ENCODE measurements around the gene SRSF2. TPM values are rescaled to one million over a fixed set of nuclear protein-coding genes. Genes with fewer than 3 reads are reported as not detected.

Gene SRSF2
- total and polyA plus RNA-seq, 9 of the 15 experiments (the other 6 are each of a cell fraction or from before 2014, with no cell fraction given): 161 to 583 (median 393) TPM

DNA sequence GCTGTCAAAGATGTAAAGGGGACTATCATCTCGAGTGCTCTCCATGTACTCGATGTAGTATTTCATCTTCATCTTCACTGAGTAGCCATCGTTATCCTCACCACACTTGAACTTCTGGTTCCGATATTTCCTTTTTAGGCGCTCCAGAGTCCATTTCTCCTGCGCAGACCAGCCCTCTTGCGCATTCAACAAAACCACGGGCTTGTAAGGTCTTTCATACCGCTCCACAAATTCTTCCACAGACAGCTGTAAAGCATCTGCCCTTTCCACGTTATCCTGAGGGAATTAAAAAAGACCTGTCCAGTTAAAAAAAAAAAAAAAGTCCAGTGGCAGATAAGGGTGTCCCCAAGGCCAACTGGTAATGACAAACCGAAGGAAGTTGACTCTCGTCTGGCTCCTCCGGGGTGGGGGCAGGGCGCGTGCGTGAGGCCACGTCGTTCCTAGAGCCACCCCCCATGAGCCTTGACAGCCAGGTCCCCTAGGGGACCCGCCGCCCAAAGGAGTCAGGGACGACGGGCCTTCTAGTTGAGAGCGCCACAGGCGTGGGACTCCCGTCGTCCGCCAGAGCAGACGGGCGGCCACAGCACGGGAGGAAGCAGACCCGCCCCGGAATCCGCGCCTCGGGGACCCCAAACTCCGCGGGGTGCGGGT lies 11.4 kb downstream of the SRSF2 start (continued):
- TF ChIP-seq, protein P1, sequence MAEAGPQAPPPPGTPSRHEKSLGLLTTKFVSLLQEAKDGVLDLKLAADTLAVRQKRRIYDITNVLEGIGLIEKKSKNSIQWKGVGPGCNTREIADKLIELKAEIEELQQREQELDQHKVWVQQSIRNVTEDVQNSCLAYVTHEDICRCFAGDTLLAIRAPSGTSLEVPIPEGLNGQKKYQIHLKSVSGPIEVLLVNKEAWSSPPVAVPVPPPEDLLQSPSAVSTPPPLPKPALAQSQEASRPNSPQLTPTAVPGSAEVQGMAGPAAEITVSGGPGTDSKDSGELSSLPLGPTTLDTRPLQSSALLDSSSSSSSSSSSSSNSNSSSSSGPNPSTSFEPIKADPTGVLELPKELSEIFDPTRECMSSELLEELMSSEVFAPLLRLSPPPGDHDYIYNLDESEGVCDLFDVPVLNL (CRISPR knock-in tag; IDR thresholded peaks at IDR 0.05; ENCODE audit: low read depth): no peak
- peak; percentile 19 for TF ChIP-seq CXXC5 (CRISPR knock-in tag; IDR thresholded peaks at IDR 0.05)
- 0 out of 4 replicates have a peak, but pooled peaks of 1 of the 2 experiments have one; percentile 13 for TF ChIP-seq FOXK2 (conservative IDR thresholded peaks at IDR 0.05 in 1 of 2, IDR thresholded peaks at IDR 0.05 in 1 of 2; ENCODE audit: low read depth in 2 of 2)
- no peak for TF ChIP-seq KAT8 (IDR thresholded peaks at IDR 0.05; ENCODE audit: low read depth)
- TF ChIP-seq SIN3A (IDR thresholded peaks at IDR 0.05; ENCODE audit: borderline replicate concordance in 2 of 2, control insufficient read depth in 1 of 2, low read depth in 2 of 2, low read length in 2 of 2): peak in 1 of 2 experiments; percentile 56; a peak in 1 of 4 replicates
- TF ChIP-seq ZNF586 (CRISPR knock-in tag; conservative IDR thresholded peaks at IDR 0.05): no peak
- peak; percentile 79 for TF ChIP-seq HMGN3 (IDR thresholded peaks at IDR 0.05; ENCODE audit: borderline replicate concordance, extremely low read depth, insufficient read length, low read depth, low read length)
- TF ChIP-seq, protein P2, sequence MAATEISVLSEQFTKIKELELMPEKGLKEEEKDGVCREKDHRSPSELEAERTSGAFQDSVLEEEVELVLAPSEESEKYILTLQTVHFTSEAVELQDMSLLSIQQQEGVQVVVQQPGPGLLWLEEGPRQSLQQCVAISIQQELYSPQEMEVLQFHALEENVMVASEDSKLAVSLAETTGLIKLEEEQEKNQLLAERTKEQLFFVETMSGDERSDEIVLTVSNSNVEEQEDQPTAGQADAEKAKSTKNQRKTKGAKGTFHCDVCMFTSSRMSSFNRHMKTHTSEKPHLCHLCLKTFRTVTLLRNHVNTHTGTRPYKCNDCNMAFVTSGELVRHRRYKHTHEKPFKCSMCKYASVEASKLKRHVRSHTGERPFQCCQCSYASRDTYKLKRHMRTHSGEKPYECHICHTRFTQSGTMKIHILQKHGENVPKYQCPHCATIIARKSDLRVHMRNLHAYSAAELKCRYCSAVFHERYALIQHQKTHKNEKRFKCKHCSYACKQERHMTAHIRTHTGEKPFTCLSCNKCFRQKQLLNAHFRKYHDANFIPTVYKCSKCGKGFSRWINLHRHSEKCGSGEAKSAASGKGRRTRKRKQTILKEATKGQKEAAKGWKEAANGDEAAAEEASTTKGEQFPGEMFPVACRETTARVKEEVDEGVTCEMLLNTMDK (IDR thresholded peaks at IDR 0.05; ENCODE audit: borderline replicate concordance, insufficient read depth, low read depth, low read length, poor library complexity, severe bottlenecking): peak; percentile 10
- TF ChIP-seq, protein P3, sequence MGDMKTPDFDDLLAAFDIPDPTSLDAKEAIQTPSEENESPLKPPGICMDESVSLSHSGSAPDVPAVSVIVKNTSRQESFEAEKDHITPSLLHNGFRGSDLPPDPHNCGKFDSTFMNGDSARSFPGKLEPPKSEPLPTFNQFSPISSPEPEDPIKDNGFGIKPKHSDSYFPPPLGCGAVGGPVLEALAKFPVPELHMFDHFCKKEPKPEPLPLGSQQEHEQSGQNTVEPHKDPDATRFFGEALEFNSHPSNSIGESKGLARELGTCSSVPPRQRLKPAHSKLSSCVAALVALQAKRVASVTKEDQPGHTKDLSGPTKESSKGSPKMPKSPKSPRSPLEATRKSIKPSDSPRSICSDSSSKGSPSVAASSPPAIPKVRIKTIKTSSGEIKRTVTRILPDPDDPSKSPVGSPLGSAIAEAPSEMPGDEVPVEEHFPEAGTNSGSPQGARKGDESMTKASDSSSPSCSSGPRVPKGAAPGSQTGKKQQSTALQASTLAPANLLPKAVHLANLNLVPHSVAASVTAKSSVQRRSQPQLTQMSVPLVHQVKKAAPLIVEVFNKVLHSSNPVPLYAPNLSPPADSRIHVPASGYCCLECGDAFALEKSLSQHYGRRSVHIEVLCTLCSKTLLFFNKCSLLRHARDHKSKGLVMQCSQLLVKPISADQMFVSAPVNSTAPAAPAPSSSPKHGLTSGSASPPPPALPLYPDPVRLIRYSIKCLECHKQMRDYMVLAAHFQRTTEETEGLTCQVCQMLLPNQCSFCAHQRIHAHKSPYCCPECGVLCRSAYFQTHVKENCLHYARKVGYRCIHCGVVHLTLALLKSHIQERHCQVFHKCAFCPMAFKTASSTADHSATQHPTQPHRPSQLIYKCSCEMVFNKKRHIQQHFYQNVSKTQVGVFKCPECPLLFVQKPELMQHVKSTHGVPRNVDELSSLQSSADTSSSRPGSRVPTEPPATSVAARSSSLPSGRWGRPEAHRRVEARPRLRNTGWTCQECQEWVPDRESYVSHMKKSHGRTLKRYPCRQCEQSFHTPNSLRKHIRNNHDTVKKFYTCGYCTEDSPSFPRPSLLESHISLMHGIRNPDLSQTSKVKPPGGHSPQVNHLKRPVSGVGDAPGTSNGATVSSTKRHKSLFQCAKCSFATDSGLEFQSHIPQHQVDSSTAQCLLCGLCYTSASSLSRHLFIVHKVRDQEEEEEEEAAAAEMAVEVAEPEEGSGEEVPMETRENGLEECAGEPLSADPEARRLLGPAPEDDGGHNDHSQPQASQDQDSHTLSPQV (IDR thresholded peaks at IDR 0.05): peak; percentile 43; the same call in 1 of the 2 replicates
- TF ChIP-seq EHMT2 (IDR thresholded peaks at IDR 0.05): no peak
- 0 out of 2 replicates have a peak, but pooled peaks have one; percentile 25 for TF ChIP-seq RNF2 (IDR thresholded peaks at IDR 0.05)
- no peak for TF ChIP-seq ZNF75A (CRISPR knock-in tag; IDR thresholded peaks at IDR 0.05)
- TF ChIP-seq MAFF (IDR thresholded peaks at IDR 0.05; ENCODE audit: low read length): no peak
- TF ChIP-seq, protein P4, sequence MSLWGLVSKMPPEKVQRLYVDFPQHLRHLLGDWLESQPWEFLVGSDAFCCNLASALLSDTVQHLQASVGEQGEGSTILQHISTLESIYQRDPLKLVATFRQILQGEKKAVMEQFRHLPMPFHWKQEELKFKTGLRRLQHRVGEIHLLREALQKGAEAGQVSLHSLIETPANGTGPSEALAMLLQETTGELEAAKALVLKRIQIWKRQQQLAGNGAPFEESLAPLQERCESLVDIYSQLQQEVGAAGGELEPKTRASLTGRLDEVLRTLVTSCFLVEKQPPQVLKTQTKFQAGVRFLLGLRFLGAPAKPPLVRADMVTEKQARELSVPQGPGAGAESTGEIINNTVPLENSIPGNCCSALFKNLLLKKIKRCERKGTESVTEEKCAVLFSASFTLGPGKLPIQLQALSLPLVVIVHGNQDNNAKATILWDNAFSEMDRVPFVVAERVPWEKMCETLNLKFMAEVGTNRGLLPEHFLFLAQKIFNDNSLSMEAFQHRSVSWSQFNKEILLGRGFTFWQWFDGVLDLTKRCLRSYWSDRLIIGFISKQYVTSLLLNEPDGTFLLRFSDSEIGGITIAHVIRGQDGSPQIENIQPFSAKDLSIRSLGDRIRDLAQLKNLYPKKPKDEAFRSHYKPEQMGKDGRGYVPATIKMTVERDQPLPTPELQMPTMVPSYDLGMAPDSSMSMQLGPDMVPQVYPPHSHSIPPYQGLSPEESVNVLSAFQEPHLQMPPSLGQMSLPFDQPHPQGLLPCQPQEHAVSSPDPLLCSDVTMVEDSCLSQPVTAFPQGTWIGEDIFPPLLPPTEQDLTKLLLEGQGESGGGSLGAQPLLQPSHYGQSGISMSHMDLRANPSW (CRISPR knock-in tag; IDR thresholded peaks at IDR 0.05): 0 out of 2 replicates have a peak, but pooled peaks have one; percentile 13
- TF ChIP-seq PCBP1 (IDR thresholded peaks at IDR 0.05; ENCODE audit: low read depth, low read length, poor library complexity, severe bottlenecking): no peak
- no peak for TF ChIP-seq FOXJ3 (CRISPR knock-in tag; IDR thresholded peaks at IDR 0.05)
- TF ChIP-seq STAT5B (CRISPR knock-in tag; IDR thresholded peaks at IDR 0.05): no peak

Measured in K562 (cell line).